Forelimb muscle (tissue), 1 donor: ENCODE data around the gene NDUFB5. TPM values are rescaled to one million over a fixed set of nuclear protein-coding genes. Genes with fewer than 3 reads are reported as not detected.

ENCODE experiments used
- polyA plus RNA-seq: library from polyadenylated mRNA; unstranded; fragments of 120-200 nt; gene quantifications from one replicate; pipeline ENCODE4 v1.2.1, GENCODE V29; 2013; ENCODE audit not compliant: insufficient read length

The NDUFB5 gene
- polyA plus RNA-seq, 1 donor = 177 TPM

Other genes with a start within 250 kb of the NDUFB5 start
- 28.3 TPM for gene GNB4, start 153.3 kb upstream of the NDUFB5 start, polyA plus RNA-seq
- gene ACTL6A, start 41.9 kb upstream of the NDUFB5 start, polyA plus RNA-seq = 39.5 TPM
- 39.1 TPM for gene MRPL47, start 156 bp upstream of the NDUFB5 start, polyA plus RNA-seq
- 48.8 TPM for gene USP13, start 48.2 kb downstream of the NDUFB5 start, polyA plus RNA-seq